H9 (cell line): ENCODE results near the gene PXN. TPM values are rescaled to one million over a fixed set of nuclear protein-coding genes. Genes with fewer than 3 reads are reported as not detected.

ENCODE experiments used
- DNase-seq: peaks from one replicate; pipeline ENCODE4 v3.0.0-alpha.2; 2017
- H2AFZ ChIP-seq: one replicate; pipeline ENCODE4 v1.6.1; 2013; ENCODE audit warnings: mild to moderate bottlenecking, low read length, control low read depth, moderate library complexity
- H2AK5ac ChIP-seq: 2 replicates; pipeline ENCODE4 v1.6.1; 2013; ENCODE audit warnings: low read length, control low read depth, mixed read lengths; ENCODE audit not compliant: insufficient read length
- H2BK120ac ChIP-seq: one replicate; pipeline ENCODE4 v1.6.1; 2013; ENCODE audit warnings: low read depth, mild to moderate bottlenecking, low read length, control low read depth, inconsistent platforms; ENCODE audit not compliant: poor library complexity, severe bottlenecking
- H2BK12ac ChIP-seq: 2 replicates; pipeline ENCODE4 v1.6.1; 2013; ENCODE audit warnings: low read length, control low read depth, mixed read lengths, low read depth; ENCODE audit not compliant: insufficient read length
- H2BK15ac ChIP-seq: 2 replicates; pipeline ENCODE4 v1.6.1; 2013; ENCODE audit warnings: low read depth, low read length, control low read depth
- H2BK20ac ChIP-seq: one replicate; pipeline ENCODE4 v1.6.1; 2013; ENCODE audit warnings: low read depth, mild to moderate bottlenecking, low read length, control low read depth, inconsistent platforms; ENCODE audit not compliant: poor library complexity, severe bottlenecking
- H2BK5ac ChIP-seq: 2 replicates; pipeline ENCODE4 v1.6.1; 2013; ENCODE audit warnings: low read length, control low read depth, mixed read lengths; ENCODE audit not compliant: insufficient read length
- H3K14ac ChIP-seq: 2 replicates; pipeline ENCODE4 v1.6.1; 2013; ENCODE audit warnings: low read length, control low read depth; ENCODE audit not compliant: insufficient read depth
- H3K18ac ChIP-seq: 2 replicates; pipeline ENCODE4 v1.6.1; 2013; ENCODE audit warnings: low read depth, mild to moderate bottlenecking, mixed read lengths, low read length, control low read depth; ENCODE audit not compliant: insufficient read length
- H3K23ac ChIP-seq: 2 replicates; pipeline ENCODE4 v1.6.1; 2013; ENCODE audit warnings: low read length, control low read depth, mixed read lengths, low read depth; ENCODE audit not compliant: insufficient read length
- H3K23me2 ChIP-seq: 2 replicates; pipeline ENCODE4 v1.6.1; 2013; ENCODE audit warnings: low read depth, mild to moderate bottlenecking, mixed read lengths, low read length, control low read depth; ENCODE audit not compliant: insufficient read length, poor library complexity, severe bottlenecking
- H3K27ac ChIP-seq: 2 replicates; pipeline ENCODE4 v1.5.1; 2013; ENCODE audit warnings: low read length, control low read depth, mixed read lengths, low read depth; ENCODE audit not compliant: insufficient read length
- H3K27me3 ChIP-seq: 2 replicates; pipeline ENCODE4 v1.6.1; 2013; ENCODE audit warnings: low read length, control low read depth, inconsistent platforms; ENCODE audit not compliant: insufficient read depth
- H3K4ac ChIP-seq: 2 replicates; pipeline ENCODE4 v1.6.1; 2013; ENCODE audit warnings: low read depth, mild to moderate bottlenecking, control low read depth, inconsistent platforms, low read length, moderate library complexity
- H3K4me1 ChIP-seq: 2 replicates; pipeline ENCODE4 v1.6.1; 2013; ENCODE audit warnings: low read length, control low read depth, inconsistent platforms; ENCODE audit not compliant: insufficient read depth
- H3K4me2 ChIP-seq: 2 replicates; pipeline ENCODE4 v1.6.1; 2013; ENCODE audit warnings: low read length, control low read depth, mixed read lengths; ENCODE audit not compliant: insufficient read length, insufficient read depth
- H3K56ac ChIP-seq: 2 replicates; pipeline ENCODE4 v1.6.1; 2013; ENCODE audit warnings: low read depth, mild to moderate bottlenecking, mixed read lengths, low read length, control low read depth; ENCODE audit not compliant: insufficient read length
- H3K79me1 ChIP-seq: 2 replicates; pipeline ENCODE4 v1.6.1; 2013; ENCODE audit warnings: low read depth, mild to moderate bottlenecking, moderate library complexity, low read length, control low read depth, inconsistent platforms; ENCODE audit not compliant: insufficient read depth, poor library complexity, severe bottlenecking
- H3K79me2 ChIP-seq: 2 replicates; pipeline ENCODE4 v1.6.1; 2013; ENCODE audit warnings: low read length, control low read depth, inconsistent platforms; ENCODE audit not compliant: insufficient read depth
- H3K9ac ChIP-seq: 2 replicates; pipeline ENCODE4 v1.6.1; 2013; ENCODE audit warnings: low read length, control low read depth, mixed read lengths; ENCODE audit not compliant: insufficient read length; ENCODE audit errors: extremely low read depth
- H3K9me3 ChIP-seq: one replicate; pipeline ENCODE4 v1.6.1; 2013; ENCODE audit warnings: low read depth, low read length, inconsistent platforms; ENCODE audit not compliant: control insufficient read depth
- H3T11ph ChIP-seq: one replicate; pipeline ENCODE4 v1.6.1; 2013; ENCODE audit warnings: mild to moderate bottlenecking, low read length, control low read depth, inconsistent platforms
- H4K20me1 ChIP-seq: one replicate; pipeline ENCODE4 v1.6.1; 2013; ENCODE audit not compliant: control insufficient read depth, insufficient read length, insufficient read depth
- H4K5ac ChIP-seq: 2 replicates; pipeline ENCODE4 v1.6.1; 2013; ENCODE audit warnings: low read depth, mild to moderate bottlenecking, mixed read lengths, low read length, control low read depth; ENCODE audit not compliant: insufficient read length
- H4K8ac ChIP-seq: replicated peaks from 2 replicates; pipeline ENCODE4 v1.6.1; 2013; ENCODE audit warnings: low read length, control low read depth, mixed read lengths, low read depth; ENCODE audit not compliant: insufficient read length
- H4K91ac ChIP-seq: 2 replicates; pipeline ENCODE4 v1.6.1; 2013; ENCODE audit warnings: low read depth, mild to moderate bottlenecking, moderate library complexity, mixed read lengths, low read length, control low read depth; ENCODE audit not compliant: insufficient read length
- H3K27ac Mint-ChIP-seq, 3 experiments: 2 replicates in 2 of 3; 3 replicates in 1 of 3; pipeline ENCODE4 v1.8.0; 2020 to 2021; ENCODE audit warnings: mixed read lengths in 3 of 3, mild to moderate bottlenecking in 1 of 3, moderate library complexity in 1 of 3
- H3K27me3 Mint-ChIP-seq: 2 replicates; pipeline ENCODE4 v1.8.0; 2021; ENCODE audit warnings: low read depth, mild to moderate bottlenecking, moderate library complexity, mixed read lengths
- H3K36me3 Mint-ChIP-seq, 3 experiments: 2 replicates in 2 of 3; 3 replicates in 1 of 3; pipeline ENCODE4 v1.8.0; 2020 to 2021; ENCODE audit warnings: low read depth in 3 of 3, mixed read lengths in 3 of 3; ENCODE audit not compliant: insufficient read depth in 1 of 3
- H3K4me1 Mint-ChIP-seq, 2 experiments: 2 replicates each; pipeline ENCODE4 v1.8.0; 2020; ENCODE audit warnings: mixed read lengths in 2 of 2
- H3K4me3 Mint-ChIP-seq, 2 experiments: 2 replicates in 1 of 2; 3 replicates in 1 of 2; pipeline ENCODE4 v1.8.0; 2020 to 2021; ENCODE audit warnings: mild to moderate bottlenecking in 2 of 2, mixed read lengths in 2 of 2, moderate library complexity in 1 of 2
- H3K9me3 Mint-ChIP-seq, 2 experiments: 2 replicates in 1 of 2; 3 replicates in 1 of 2; pipeline ENCODE4 v1.8.0; 2020; ENCODE audit warnings: mild to moderate bottlenecking in 2 of 2, mixed read lengths in 2 of 2, moderate library complexity in 1 of 2
- CTCF ChIP-seq: fragments of 200-600 bp; sonication (generic); conservative IDR thresholded peaks from 3 replicates; pipeline ENCODE4 v1.8.0; 2021; ENCODE audit warnings: antibody characterized with exemption, mild to moderate bottlenecking
- WGBS: extraction: QIAGEN DNeasy Blood & Tissue Kit; methylation state at CpG from one replicate; pipeline ENCODE4 v1.1.7; 2013; ENCODE audit warnings: missing lambda C conversion rate, low lambda C conversion rate, mixed read lengths; ENCODE audit not compliant: insufficient read length; ENCODE audit errors: extremely low coverage; 5-methylcytosine and 5-hydroxymethylcytosine counted together
- total RNA-seq: library from RNA; stranded (reverse); gene quantifications from 2 replicates; pipeline ENCODE4 v1.2.1, GENCODE V29; 2021

The PXN gene
- total RNA-seq, 1 experiment from 2014 or later: 92.8 TPM

GRCh38 chr12:120225200-120225558 lies 40.4 kb downstream of the PXN start:
- H3K4ac ChIP-seq: no peak overlapping the region
- no peak overlapping the region for H3K23ac ChIP-seq
- no peak overlapping the region for H4K5ac ChIP-seq
- H3K27ac ChIP-seq: no peak overlapping the region
- no peak for TF ChIP-seq CTCF
- H4K8ac ChIP-seq: no peak overlapping the region
- H3K56ac ChIP-seq: no peak overlapping the region
- no peak overlapping the region for H3K14ac ChIP-seq
- H3K4me3 Mint-ChIP-seq: no peak overlapping the region; a peak in 1 of 5 replicates
- H2AFZ ChIP-seq: no peak overlapping the region
- no peaks in the 10 kb centered on the region for H3K79me1 ChIP-seq
- no peak overlapping the region for H4K91ac ChIP-seq
- peak overlapping the region in 2 of 3 experiments; percentile 85 to 86; a peak in 4 of 7 replicates for H3K27ac Mint-ChIP-seq
- peaks cover 10% of the 10 kb centered on the region for H3K4me1 ChIP-seq
- H2BK5ac ChIP-seq: no peak overlapping the region
- no peak overlapping the region for H3K18ac ChIP-seq
- no peak overlapping the region for H2BK20ac ChIP-seq
- no peaks in the 10 kb centered on the region for H3K9me3 Mint-ChIP-seq
- no peak overlapping the region for H3T11ph ChIP-seq
- H3K79me2 ChIP-seq: peaks cover 3% of the 10 kb centered on the region; the same call in 1 of the 2 replicates
- H2AK5ac ChIP-seq: no peak overlapping the region
- WGBS: no CpG with 5 or more reads among the region's 9 CpGs
- H3K9me3 ChIP-seq: no peaks in the 10 kb centered on the region
- H3K23me2 ChIP-seq: no peaks in the 10 kb centered on the region
- no peaks in the 10 kb centered on the region for H4K20me1 ChIP-seq
- DNase-seq: no peak
- H3K4me2 ChIP-seq: no peak overlapping the region
- H3K27me3 ChIP-seq: no peaks in the 10 kb centered on the region; the same call in 1 of the 2 replicates
- no peak overlapping the region for H3K9ac ChIP-seq
- H3K36me3 Mint-ChIP-seq: peaks cover 10 to 40% (median 38%) of the 10 kb centered on the region in 3 experiments; a peak in 6 of 7 replicates
- peaks cover 40 to 46% of the 10 kb centered on the region in 2 experiments for H3K4me1 Mint-ChIP-seq
- no peaks in the 10 kb centered on the region for H3K27me3 Mint-ChIP-seq
- H2BK12ac ChIP-seq: no peak overlapping the region
- H2BK120ac ChIP-seq: no peak overlapping the region
- no peak overlapping the region for H2BK15ac ChIP-seq
